Limb (tissue), 2 donors: ENCODE results near the gene TMEM143.
"Not testable (repeated sequence)": the region's sequence is repeated elsewhere in the genome, so short reads cannot be mapped to it uniquely, and the experiment has no call there.

Source experiments
- DNase-seq, 2 donors: peaks; one replicate each; pipeline ENCODE4 v3.0.0-alpha.2; 2016; ENCODE audit errors: extremely low spot score in 2 of 2

TMEM143 gene

GRCh38 chr19:48391100-48392005 is 27.6 kb upstream of the TMEM143 start, which contains the start of gene KDELR1:
Gene KDELR1 (minus strand): TSS chr19:48391551. CDS start chr19:48391358, 193 bp downstream.
- peak; percentile 81 to 93 for DNase-seq

GRCh38 chr19:48390188-48391099 is 26.7 kb upstream of the TMEM143 start:
- DNase-seq = peak; percentile 38 to 86

GRCh38 chr19:48386981-48387380 is 23.2 kb upstream of the TMEM143 start:
- DNase-seq = no peak

- DNase-seq = no peak
Measured at GRCh38 chr19:48385461-48386087, 21.8 kb upstream of the TMEM143 start.

GRCh38 chr19:48382286-48382685 is 18.5 kb upstream of the TMEM143 start:
- DNase-seq = no peak

GRCh38 chr19:48381178-48381950 is 17.6 kb upstream of the TMEM143 start:
- no peak for DNase-seq

- no peak for DNase-seq
Measured at GRCh38 chr19:48379058-48379457, 15.3 kb upstream of the TMEM143 start.

GRCh38 chr19:48378194-48378570 is 14.4 kb upstream of the TMEM143 start:
- DNase-seq = no peak

- DNase-seq = no peak
Measured at GRCh38 chr19:48373567-48373966, 9.8 kb upstream of the TMEM143 start.

GRCh38 chr19:48372904-48373303 is 9.2 kb upstream of the TMEM143 start:
- peak in 1 of 2 donors; percentile 54 for DNase-seq

GRCh38 chr19:48371771-48372170 is 8.0 kb upstream of the TMEM143 start:
- not testable (repeated sequence) for DNase-seq

GRCh38 chr19:48371367-48371766 is 7.6 kb upstream of the TMEM143 start:
- DNase-seq = no peak

- no peak for DNase-seq
Measured at GRCh38 chr19:48370955-48371354, 7.2 kb upstream of the TMEM143 start.

- DNase-seq = no peak
Measured at GRCh38 chr19:48368936-48369335, 5.2 kb upstream of the TMEM143 start.

- DNase-seq = no peak
Measured at GRCh38 chr19:48367855-48368254, 4.1 kb upstream of the TMEM143 start.

GRCh38 chr19:48365602-48366001 is 1.9 kb upstream of the TMEM143 start:
- DNase-seq = no peak

- DNase-seq = no peak
Measured at GRCh38 chr19:48364598-48365348, 1.0 kb upstream of the TMEM143 start.

GRCh38 chr19:48363500-48363809 is 285 bp downstream of the TMEM143 start:
- DNase-seq = no peak

- DNase-seq = peak; percentile 92 to 95
Measured at GRCh38 chr19:48362716-48363499, 832 bp downstream of the TMEM143 start.

- DNase-seq = no peak
Measured at GRCh38 chr19:48361912-48362311, 1.8 kb downstream of the TMEM143 start.
